Right lobe of liver (tissue), 6 donors: ENCODE measurements around the gene FRMPD3. TPM values are rescaled to one million over a fixed set of nuclear protein-coding genes. Genes with fewer than 3 reads are reported as not detected.

Experiments
- ATAC-seq, 4 donors: fragments of 200-7000 bp; cut with Tn5 transposase; one replicate each; pipeline ENCODE4 v1.9.1; 2020; ENCODE audit warnings: mild to moderate bottlenecking in 4 of 4, moderate library complexity in 4 of 4
- DNase-seq, 3 donors: peaks; one replicate each; pipeline ENCODE4 v3.0.0-alpha.2; 2020
- H3K27ac ChIP-seq, 3 donors: fragments of 200-600 bp; one replicate each; pipeline ENCODE4 v1.8.0; 2022
- H3K27me3 ChIP-seq, 2 donors: fragments of 200-600 bp; one replicate each; pipeline ENCODE4 v1.8.0; 2022
- H3K36me3 ChIP-seq, 4 donors: fragments of 200-600 bp; sonication (generic) in 1 of 4; one replicate each; pipeline versions ENCODE4 v1.5.1 to v1.8.0; 2017 to 2022; ENCODE audit warnings: control low read depth in 1 of 4
- H3K4me1 ChIP-seq, 4 donors: fragments of 200-600 bp; sonication (generic) in 1 of 4; one replicate each; pipeline versions ENCODE4 v1.5.1 to v1.8.0; 2017 to 2022; ENCODE audit warnings: control low read depth in 1 of 4
- H3K4me3 ChIP-seq, 3 donors: fragments of 200-600 bp; one replicate each; pipeline ENCODE4 v1.8.0; 2022
- H3K9me3 ChIP-seq, 4 donors: fragments of 200-600 bp; sonication (generic) in 1 of 4; one replicate each; pipeline versions ENCODE4 v1.5.1 to v1.8.0; 2017 to 2022; ENCODE audit warnings: control low read depth in 1 of 4
- CTCF ChIP-seq, 4 donors: fragments of 200-600 bp in 3 of 4; fragments of 450-650 bp in 1 of 4; IDR thresholded peaks; one replicate each; pipeline versions ENCODE4 v1.5.1 to v1.8.0; 2016 to 2022; ENCODE audit warnings: antibody characterized with exemption in 4 of 4, mild to moderate bottlenecking in 2 of 4
- POLR2A ChIP-seq: fragments of 450-650 bp; IDR thresholded peaks from one replicate; pipeline ENCODE4 v1.6.1; 2017; ENCODE audit warnings: antibody characterized with exemption, mild to moderate bottlenecking
- WGBS: methylation state at CpG from one replicate; pipeline ENCODE4 v1.1.6; 2018; ENCODE audit warnings: low coverage, low lambda C conversion rate; ENCODE audit not compliant: insufficient coverage; ENCODE audit errors: missing lambda C conversion rate; 5-methylcytosine and 5-hydroxymethylcytosine counted together
- intact Hi-C, 2 donors: fragments of 100-400 bp; cut with DNase I; formaldehyde crosslinking; loops; one replicate each; pipeline versions ENCODE4 v1.11.2 to v1.14.1; 2022
- total RNA-seq, 6 experiments: library from RNA; depleted of rRNA in 2 of 6; stranded (reverse); fragments of >200 nt in 2 of 6; fragmentation: NEBNext Ultra II Directional in 3 of 6; extraction: Animal tissue kit (Norgen Biotek cat#: 25700) in 3 of 6; gene quantifications; one replicate each; pipeline versions ENCODE4 v1.1.0 to v1.2.4, GENCODE V29; 2016 to 2023
- donor health status: DM: no; HTN: yes; CAD: no.
- donor health status: DM: no; HTN: no; CAD: no.
- donor health status: DM: no; HTN: no; CAD: no.
- donor health status: DM: no; HTN: yes; CAD: no.
- donor health status: DM: no; HTN: yes; CAD: no.

Gene FRMPD3
- total RNA-seq, 6 experiments from 2014 or later: not detected

GRCh38 chrX:107480272-107480671, 30.8 kb downstream of the FRMPD3 start:
- H3K27ac ChIP-seq: no peak overlapping the region
- 40% methylated on average over 2 of the region's 5 CpGs for WGBS
- no peak for ATAC-seq
- no peak overlapping the region for H3K4me3 ChIP-seq
- H3K27me3 ChIP-seq: no peaks in the 10 kb centered on the region
- no peaks in the 10 kb centered on the region for H3K9me3 ChIP-seq
- H3K4me1 ChIP-seq: no peaks in the 10 kb centered on the region
- DNase-seq: no peak
- intact Hi-C loops: no loop called here
- H3K36me3 ChIP-seq: no peaks in the 10 kb centered on the region
- no peak for TF ChIP-seq CTCF (IDR thresholded peaks at IDR 0.05)
- no peak for TF ChIP-seq POLR2A

- TF ChIP-seq CTCF (IDR thresholded peaks at IDR 0.05): no peak
- TF ChIP-seq POLR2A: no peak
- H3K4me1 ChIP-seq: no peaks in the 10 kb centered on the region
- intact Hi-C loops: no loop called here
- no peak overlapping the region for H3K4me3 ChIP-seq
- ATAC-seq: no peak
- H3K27ac ChIP-seq: no peak overlapping the region
- WGBS: 33% methylated on average over 3 of the region's 3 CpGs
- H3K9me3 ChIP-seq: no peaks in the 10 kb centered on the region
- DNase-seq: no peak
- no peaks in the 10 kb centered on the region for H3K27me3 ChIP-seq
- H3K36me3 ChIP-seq: no peaks in the 10 kb centered on the region
Measured at GRCh38 chrX:107482046-107482445, 32.6 kb downstream of the FRMPD3 start.

- H3K36me3 ChIP-seq: no peaks in the 10 kb centered on the region
- ATAC-seq: no peak
- DNase-seq: no peak
- 36% methylated on average over 4 of the region's 8 CpGs for WGBS
- TF ChIP-seq POLR2A: no peak
- H3K4me1 ChIP-seq: no peaks in the 10 kb centered on the region
- no peaks in the 10 kb centered on the region for H3K9me3 ChIP-seq
- intact Hi-C loops: no loop called here
- H3K4me3 ChIP-seq: no peak overlapping the region
- H3K27ac ChIP-seq: no peak overlapping the region
- H3K27me3 ChIP-seq: no peaks in the 10 kb centered on the region
Measured at GRCh38 chrX:107484002-107484726, 34.7 kb downstream of the FRMPD3 start.

GRCh38 chrX:107485013-107485412, 35.6 kb downstream of the FRMPD3 start:
- WGBS: 62% methylated on average over 5 of the region's 6 CpGs
- intact Hi-C loops: no loop called here
- no peak for TF ChIP-seq POLR2A
- TF ChIP-seq CTCF (IDR thresholded peaks at IDR 0.05): no peak

GRCh38 chrX:107493141-107493540, 43.7 kb downstream of the FRMPD3 start:
- WGBS: 79% methylated on average over 2 of the region's 2 CpGs
- intact Hi-C loops: no loop called here
- DNase-seq: no peak
- no peaks in the 10 kb centered on the region for H3K27me3 ChIP-seq
- no peak for ATAC-seq
- H3K36me3 ChIP-seq: no peaks in the 10 kb centered on the region
- no peak overlapping the region for H3K27ac ChIP-seq
- no peaks in the 10 kb centered on the region for H3K4me1 ChIP-seq
- no peaks in the 10 kb centered on the region for H3K9me3 ChIP-seq
- TF ChIP-seq CTCF (IDR thresholded peaks at IDR 0.05) (no peak), POLR2A (no peak)
- H3K4me3 ChIP-seq: no peak overlapping the region

More at GRCh38 chrX:107485013-107485412, 35.6 kb downstream of the FRMPD3 start:
- Histone ChIP-seq H3K36me3 (no peaks in the 10 kb centered on the region), H3K4me1 (no peaks in the 10 kb centered on the region), H3K9me3 (no peaks in the 10 kb centered on the region), H3K27me3 (no peaks in the 10 kb centered on the region), H3K4me3 (no peak overlapping the region), H3K27ac (no peak overlapping the region)
- ATAC-seq (no peak), DNase-seq (no peak)
